Activated CD8-positive, alpha-beta memory T cell treated with anti-CD3 and anti-CD28 coated beads, Interleukin-2, amount 50 U/mL, for 24 hours (primary cell): Measurements from ENCODE around the gene ACVR1.

Experiments
- DNase-seq: peaks from one replicate; pipeline ENCODE4 v3.0.0-alpha.2; 2020; ENCODE audit errors: extremely low read depth

The ACVR1 gene

GRCh38 chr2:157876066-157876785, at the start of gene ACVR1:
TSS of gene ACVR1 (minus strand) at chr2:157876330. CDS start at chr2:157799493, 76,837 bp downstream.
- DNase-seq = peak; percentile 44

- DNase-seq = no peak
These were observed 48.9 kb upstream of the ACVR1 start for GRCh38 chr2:157925071-157925470.

GRCh38 chr2:157923598-157924217, 47.6 kb upstream of the ACVR1 start:
- DNase-seq = no peak

DNA sequence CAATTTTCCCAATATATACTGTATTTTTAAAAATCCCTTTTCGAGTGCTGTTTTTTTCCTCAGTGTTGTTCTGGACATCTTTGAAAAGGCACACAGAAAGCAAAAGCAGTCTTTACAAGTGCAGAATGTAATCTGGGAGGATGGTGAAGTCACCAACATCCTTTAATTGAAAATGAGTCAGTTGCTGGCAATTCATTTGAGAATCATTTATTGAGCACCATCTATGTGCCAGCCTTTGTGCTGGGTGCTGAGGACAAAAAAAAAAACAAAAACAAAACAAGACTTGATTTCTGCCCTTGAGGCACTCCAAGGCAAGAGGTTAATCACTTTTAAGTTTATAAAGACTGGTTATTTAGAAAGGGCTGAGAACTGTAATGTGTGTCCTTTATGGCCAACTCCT, 46.7 kb upstream of the ACVR1 start:
- no peak for DNase-seq

GRCh38 chr2:157922336-157922735, 46.2 kb upstream of the ACVR1 start:
- DNase-seq = no peak

DNA sequence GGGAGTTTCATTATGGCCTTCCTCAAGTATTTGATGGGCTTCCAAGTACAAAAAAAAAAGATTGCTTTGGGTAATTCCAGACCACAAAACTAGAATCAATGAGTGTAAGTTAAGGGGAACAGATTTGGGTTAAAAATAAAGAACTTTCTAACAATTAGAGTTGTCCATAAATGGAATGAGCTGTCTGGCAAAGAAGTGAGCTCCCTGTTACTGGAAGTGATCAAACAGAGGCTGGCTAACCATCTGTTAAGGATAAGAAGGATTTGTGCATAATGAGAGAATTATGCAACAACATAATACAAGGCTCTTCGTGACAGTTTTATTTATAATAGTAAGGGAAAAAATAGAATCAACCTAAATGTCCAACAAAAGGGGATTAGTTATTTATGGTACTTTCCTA, 44.6 kb upstream of the ACVR1 start:
- no peak for DNase-seq

DNA sequence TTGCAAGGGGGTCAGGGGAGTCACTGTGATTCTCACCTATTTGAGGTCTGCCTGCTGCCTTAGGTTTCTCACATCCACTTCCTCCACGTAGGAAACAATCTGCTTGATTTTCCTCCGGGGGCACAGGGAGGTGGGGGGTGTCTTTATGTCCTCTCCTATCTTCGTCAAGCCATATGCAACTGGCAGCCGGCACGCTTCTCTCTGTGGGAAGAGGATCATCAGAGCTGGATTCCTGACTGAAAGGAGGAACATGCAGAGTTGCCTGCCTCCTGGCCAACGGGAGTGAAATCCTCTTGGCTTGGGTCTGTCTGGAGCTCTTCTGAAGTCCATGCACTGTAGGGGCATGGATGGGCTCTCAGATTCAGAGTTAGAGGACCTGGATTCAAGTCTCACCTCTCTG, 43.1 kb upstream of the ACVR1 start:
- DNase-seq = no peak

DNA sequence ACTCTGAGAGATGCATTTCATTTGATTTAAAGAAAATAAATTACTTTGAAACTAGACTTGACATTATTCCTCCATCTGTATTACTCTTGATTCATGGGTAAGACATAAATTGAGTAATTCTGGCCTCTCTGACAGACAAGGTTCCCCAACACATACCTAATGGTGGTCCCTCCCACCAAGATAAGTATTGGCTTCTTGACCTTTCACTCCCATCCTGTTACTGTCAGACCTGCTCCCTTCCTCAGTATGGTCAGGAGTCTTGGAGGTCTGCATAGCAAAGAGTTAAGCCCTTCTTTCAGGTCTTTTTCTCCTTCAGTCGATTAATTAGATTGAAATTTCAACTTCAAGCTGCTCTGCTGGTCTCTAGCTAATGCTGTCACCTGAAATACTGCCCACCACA, 42.2 kb upstream of the ACVR1 start:
- no peak for DNase-seq

GRCh38 chr2:157911750-157912149, 35.6 kb upstream of the ACVR1 start:
- no peak for DNase-seq

DNA sequence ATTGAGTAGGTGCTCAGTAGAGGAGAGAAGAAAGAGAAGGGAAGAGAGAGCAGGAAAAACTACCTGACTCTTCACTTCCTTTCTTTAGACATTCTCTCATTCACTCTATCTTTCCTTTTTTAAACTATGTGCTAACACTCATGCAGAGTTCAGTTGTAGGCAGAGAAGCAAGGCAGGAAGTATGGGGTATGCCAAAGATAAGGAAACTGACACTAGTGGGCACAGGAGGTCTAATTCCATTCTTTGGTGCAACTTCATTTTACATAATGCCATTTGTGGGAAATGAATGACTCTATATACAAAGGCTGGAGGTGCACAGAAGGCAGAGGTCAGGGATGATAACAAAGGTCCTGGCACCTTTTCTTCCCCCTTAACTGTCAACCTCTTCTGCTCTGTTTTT, 35.1 kb upstream of the ACVR1 start:
- DNase-seq = no peak

GRCh38 chr2:157905092-157905491, 29.0 kb upstream of the ACVR1 start:
- DNase-seq = no peak

DNA sequence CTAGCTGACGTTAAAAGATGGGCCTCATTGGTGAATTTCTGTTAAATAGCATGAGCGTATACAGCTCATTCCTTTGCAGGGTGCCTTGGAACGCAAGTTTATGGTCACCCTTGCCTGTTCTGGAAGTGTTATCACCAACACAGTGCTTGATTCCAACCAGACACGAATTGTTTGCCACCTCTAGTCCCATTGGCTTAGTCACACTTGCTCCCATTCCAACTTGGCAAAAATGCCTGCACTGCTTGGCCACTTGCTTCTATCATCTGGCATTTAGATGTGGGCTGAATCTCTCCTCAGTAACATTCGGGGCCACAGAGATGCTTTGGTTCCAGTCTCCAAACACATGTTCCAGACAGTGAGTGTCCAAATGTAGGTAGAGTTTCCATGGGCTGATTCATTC, 27.5 kb upstream of the ACVR1 start:
- DNase-seq = no peak

DNA sequence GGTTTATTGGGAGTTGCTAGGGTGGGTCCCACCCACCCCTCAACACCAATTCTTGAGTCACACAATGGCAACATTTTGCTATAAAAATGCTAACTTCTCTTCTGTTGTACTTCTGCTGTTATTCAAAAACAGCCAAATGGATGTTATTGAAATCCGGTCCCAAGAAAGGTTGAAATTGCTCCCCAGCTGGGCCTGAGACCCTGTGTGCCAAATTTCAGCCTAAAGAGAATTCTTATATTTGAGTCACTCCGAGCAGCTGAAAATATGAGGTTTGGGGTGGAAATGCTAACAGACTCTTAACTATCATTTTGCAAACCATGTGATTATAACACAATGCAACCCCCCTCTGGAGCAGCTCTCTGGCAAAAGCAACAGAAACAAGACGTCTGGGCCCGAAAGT, 27.0 kb upstream of the ACVR1 start:
- DNase-seq = no peak

- DNase-seq = no peak
These were observed 26.6 kb upstream of the ACVR1 start for GRCh38 chr2:157902692-157903091.

GRCh38 chr2:157901325-157901724, 25.2 kb upstream of the ACVR1 start:
- no peak for DNase-seq

- no peak for DNase-seq
These were observed 24.6 kb upstream of the ACVR1 start for GRCh38 chr2:157900684-157901083.

GRCh38 chr2:157900203-157900602, 24.1 kb upstream of the ACVR1 start:
- DNase-seq = no peak

- DNase-seq = no peak
These were observed 23.2 kb upstream of the ACVR1 start for GRCh38 chr2:157899125-157899839.

DNA sequence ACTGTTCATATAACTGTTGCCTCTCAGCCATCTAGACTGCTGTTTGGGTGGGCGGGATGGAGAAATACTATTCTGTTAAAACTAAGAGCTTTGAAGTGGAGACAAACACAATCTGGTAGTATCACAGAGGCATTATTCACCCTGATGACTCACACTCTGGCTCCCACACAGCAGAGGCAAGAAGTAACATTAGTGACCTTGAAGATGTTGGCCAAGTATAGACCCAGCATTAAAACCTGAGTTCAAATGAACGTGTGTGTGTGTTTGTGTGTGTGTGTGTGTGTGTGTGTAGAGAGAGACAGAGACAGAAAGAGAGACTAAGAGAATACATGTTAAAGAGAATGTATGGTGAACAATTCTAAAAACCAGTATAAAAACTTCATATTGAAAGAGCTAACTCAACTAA, 22.5 kb upstream of the ACVR1 start:
- no peak for DNase-seq

GRCh38 chr2:157897106-157897971, 21.2 kb upstream of the ACVR1 start:
- no peak for DNase-seq

- DNase-seq = no peak
These were observed 19.4 kb upstream of the ACVR1 start for GRCh38 chr2:157895531-157895930.
